ENCODE results near the gene ADSS2.

The ADSS2 gene

GRCh38 chr1:244362476-244362875 lies 89.2 kb downstream of the ADSS2 start:
- DNase-seq, result no peak

DNA sequence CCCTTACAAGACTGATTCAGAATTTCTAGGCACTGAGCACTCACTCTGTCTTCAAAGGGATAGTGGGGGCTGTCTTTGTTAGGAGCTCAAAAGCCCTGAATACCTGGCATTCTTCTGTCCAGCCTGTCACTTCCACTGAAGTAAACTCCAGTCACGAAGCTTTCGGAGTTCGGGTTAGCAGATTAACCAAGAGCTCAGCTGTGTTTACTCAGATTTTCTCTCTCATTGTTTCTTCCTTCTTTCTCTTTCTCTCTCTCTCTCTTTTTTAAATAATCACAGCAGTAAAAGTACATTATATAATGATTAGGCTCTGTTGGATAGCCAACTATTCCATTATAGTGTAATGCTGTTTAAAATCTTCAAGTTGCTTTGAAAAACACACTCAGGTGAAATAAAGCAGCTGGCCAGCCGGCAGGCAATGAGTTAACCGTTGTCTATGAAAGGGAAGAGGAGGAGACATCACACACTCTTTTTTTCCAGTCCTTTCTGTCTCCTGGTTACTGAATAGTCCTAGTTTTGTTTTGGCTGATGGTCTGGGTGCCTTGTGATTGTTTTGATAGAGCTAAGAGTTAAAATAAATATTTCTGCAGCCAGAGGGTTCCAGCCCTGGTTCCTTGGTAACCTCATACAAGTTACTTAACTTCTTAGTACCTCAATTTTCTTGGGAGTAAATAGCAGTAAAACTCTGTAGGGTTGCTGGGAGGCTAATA lies 89.8 kb downstream of the ADSS2 start:
- no peak for DNase-seq
